Thoracic aorta (tissue), 2 donors: ENCODE measurements around the gene APOM. TPM values are rescaled to one million over a fixed set of nuclear protein-coding genes. Genes with fewer than 3 reads are reported as not detected.

Experiments used
- ATAC-seq: fragments of 150-250 bp; one replicate; pipeline ENCODE4 v1.8.0; 2017; ENCODE audit warnings: low read depth; ENCODE audit not compliant: insufficient number of reproducible peaks, low FRiP score
- DNase-seq: peaks from one replicate; pipeline ENCODE4 v3.0.0-alpha.2; 2020; ENCODE audit warnings: low spot score
- H3K27ac ChIP-seq, 2 donors: fragments of 200-600 bp; sonication (generic); 1 replicate in 1 of 2; 2 replicates in 1 of 2; pipeline ENCODE4 v1.5.1; 2016; ENCODE audit warnings: mild to moderate bottlenecking in 2 of 2, moderate library complexity in 2 of 2
- H3K27me3 ChIP-seq: fragments of 200-600 bp; sonication (generic); replicated peaks from 2 replicates; pipeline ENCODE4 v1.6.0; 2016; ENCODE audit warnings: mild to moderate bottlenecking; ENCODE audit not compliant: insufficient read depth
- H3K36me3 ChIP-seq: fragments of 200-600 bp; sonication (generic); one replicate; pipeline ENCODE4 v1.5.1; 2016
- H3K4me1 ChIP-seq, 2 donors: fragments of 200-600 bp; sonication (generic); 1 replicate in 1 of 2; 2 replicates in 1 of 2; pipeline versions ENCODE4 v1.5.1 to v1.6.0; 2016; ENCODE audit warnings: low read depth in 2 of 2, mild to moderate bottlenecking in 1 of 2; ENCODE audit not compliant: control insufficient read depth in 1 of 2
- H3K4me3 ChIP-seq: fragments of 200-600 bp; sonication (generic); 2 replicates; pipeline ENCODE4 v1.5.1; 2016; ENCODE audit warnings: mild to moderate bottlenecking
- H3K9me3 ChIP-seq: fragments of 200-600 bp; sonication (generic); 2 replicates; pipeline ENCODE4 v1.5.1; 2016
- CTCF ChIP-seq: fragments of 200-600 bp; sonication (generic); IDR thresholded peaks from one replicate; pipeline ENCODE4 v1.5.1; 2019; ENCODE audit warnings: antibody characterized with exemption
- total RNA-seq, 2 donors: library from RNA; depleted of rRNA; stranded (reverse); fragments of >200 nt; gene quantifications; one replicate each; pipeline versions ENCODE4 v1.1.0 to v1.2.3, GENCODE V29; 2016

The APOM gene
- total RNA-seq, 2 donors from 2014 or later, result 2.2 TPM; not detected in 1

GRCh38 chr6:31677955-31678354, 22.3 kb downstream of the APOM start:
- no peak for ATAC-seq
- Histone ChIP-seq H3K9me3 (no peaks in the 10 kb centered on the region), H3K36me3 (no peaks in the 10 kb centered on the region), H3K27ac (no peak overlapping the region), H3K4me3 (no peak overlapping the region), H3K27me3 (no peaks in the 10 kb centered on the region), H3K4me1 (peaks cover 0 to 15% of the 10 kb centered on the region in 2 donors)
- DNase-seq, result no peak
- TF ChIP-seq CTCF, result no peak

- peak within 1 kb of the TSS; percentile 82 for H3K4me3 ChIP-seq
- no peaks in the 10 kb centered on the region for H3K36me3 ChIP-seq
- H3K9me3 ChIP-seq, result no peaks in the 10 kb centered on the region
- ATAC-seq, result peak; percentile 91
- no peaks in the 10 kb centered on the region for H3K27me3 ChIP-seq
- peaks cover 0 to 15% of the 10 kb centered on the region in 2 donors for H3K4me1 ChIP-seq
- peak; percentile 52 for DNase-seq
- H3K27ac ChIP-seq, result peak within 1 kb of the TSS; percentile 17 to 65
- peak; percentile 58 for TF ChIP-seq CTCF
Measured at GRCh38 chr6:31680226-31681134, 24.8 kb downstream of the APOM start, which contains the start of gene LY6G5C. LY6G5C (minus strand) TSS chr6:31681067; CDS start chr6:31680373, 694 bp downstream.

GRCh38 chr6:31681135-31681671, 25.5 kb downstream of the APOM start:
- Histone ChIP-seq H3K27ac (peak overlapping the region in 1 of 2 donors; percentile 65), H3K4me1 (peaks cover 0 to 15% of the 10 kb centered on the region in 2 donors), H3K9me3 (no peaks in the 10 kb centered on the region), H3K36me3 (no peaks in the 10 kb centered on the region), H3K4me3 (peak overlapping the region; percentile 82), H3K27me3 (no peaks in the 10 kb centered on the region)
- no peak for ATAC-seq
- no peak for DNase-seq
- TF ChIP-seq CTCF, result peak; percentile 29

DNA sequence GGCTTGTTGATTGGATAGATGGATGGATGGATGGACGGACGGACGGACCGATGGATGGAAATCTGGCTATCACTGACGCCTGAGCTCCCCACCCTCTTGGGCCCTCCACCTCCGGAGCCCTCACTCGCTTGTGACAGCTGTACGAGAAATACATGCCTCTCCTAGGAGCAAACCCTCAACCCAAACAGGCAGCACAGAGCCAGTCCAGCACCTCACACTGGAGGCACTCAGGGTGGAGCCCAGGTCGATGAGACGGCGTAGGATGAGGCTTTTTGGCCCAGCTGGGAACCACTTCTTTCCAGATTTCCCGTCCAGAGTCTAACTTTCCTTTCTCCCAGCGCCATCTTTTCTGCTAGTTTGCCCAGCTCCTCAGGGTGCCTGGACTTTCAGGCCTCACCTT, 27.9 kb downstream of the APOM start:
- Histone ChIP-seq H3K36me3 (peaks cover 18% of the 10 kb centered on the region), H3K4me1 (peaks cover 0 to 15% of the 10 kb centered on the region in 2 donors), H3K4me3 (no peak overlapping the region), H3K27ac (no peak overlapping the region), H3K9me3 (no peaks in the 10 kb centered on the region), H3K27me3 (no peaks in the 10 kb centered on the region)
- no peak for TF ChIP-seq CTCF
- ATAC-seq (no peak), DNase-seq (no peak)

GRCh38 chr6:31686483-31686882, 30.8 kb downstream of the APOM start:
- DNase-seq, result no peak
- H3K9me3 ChIP-seq, result no peaks in the 10 kb centered on the region
- ATAC-seq, result no peak
- peaks cover 46% of the 10 kb centered on the region for H3K36me3 ChIP-seq
- TF ChIP-seq CTCF, result no peak
- peaks cover 0 to 4% of the 10 kb centered on the region in 2 donors for H3K4me1 ChIP-seq
- H3K4me3 ChIP-seq, result no peak overlapping the region
- H3K27ac ChIP-seq, result no peak overlapping the region
- no peaks in the 10 kb centered on the region for H3K27me3 ChIP-seq
